T-helper 22 cell (primary cell): ENCODE results near the gene NECAB3.
A peak's percentile ranks its signal among the peaks of the same experiment; 100 is the strongest.
"Not testable (repeated sequence)": the region's sequence is repeated elsewhere in the genome, so short reads cannot be mapped to it uniquely, and the experiment has no call there.

Source experiments
- DNase-seq: peaks from one replicate; pipeline ENCODE4 v3.0.0-alpha.2; 2020; ENCODE audit warnings: low read depth

The NECAB3 gene, protein sequence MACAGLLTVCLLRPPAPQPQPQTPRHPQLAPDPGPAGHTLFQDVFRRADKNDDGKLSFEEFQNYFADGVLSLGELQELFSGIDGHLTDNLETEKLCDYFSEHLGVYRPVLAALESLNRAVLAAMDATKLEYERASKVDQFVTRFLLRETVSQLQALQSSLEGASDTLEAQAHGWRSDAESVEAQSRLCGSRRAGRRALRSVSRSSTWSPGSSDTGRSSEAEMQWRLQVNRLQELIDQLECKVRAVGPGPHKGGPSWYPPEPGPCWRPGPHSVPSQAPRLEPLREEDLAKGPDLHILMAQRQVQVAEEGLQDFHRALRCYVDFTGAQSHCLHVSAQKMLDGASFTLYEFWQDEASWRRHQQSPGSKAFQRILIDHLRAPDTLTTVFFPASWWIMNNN

DNA sequence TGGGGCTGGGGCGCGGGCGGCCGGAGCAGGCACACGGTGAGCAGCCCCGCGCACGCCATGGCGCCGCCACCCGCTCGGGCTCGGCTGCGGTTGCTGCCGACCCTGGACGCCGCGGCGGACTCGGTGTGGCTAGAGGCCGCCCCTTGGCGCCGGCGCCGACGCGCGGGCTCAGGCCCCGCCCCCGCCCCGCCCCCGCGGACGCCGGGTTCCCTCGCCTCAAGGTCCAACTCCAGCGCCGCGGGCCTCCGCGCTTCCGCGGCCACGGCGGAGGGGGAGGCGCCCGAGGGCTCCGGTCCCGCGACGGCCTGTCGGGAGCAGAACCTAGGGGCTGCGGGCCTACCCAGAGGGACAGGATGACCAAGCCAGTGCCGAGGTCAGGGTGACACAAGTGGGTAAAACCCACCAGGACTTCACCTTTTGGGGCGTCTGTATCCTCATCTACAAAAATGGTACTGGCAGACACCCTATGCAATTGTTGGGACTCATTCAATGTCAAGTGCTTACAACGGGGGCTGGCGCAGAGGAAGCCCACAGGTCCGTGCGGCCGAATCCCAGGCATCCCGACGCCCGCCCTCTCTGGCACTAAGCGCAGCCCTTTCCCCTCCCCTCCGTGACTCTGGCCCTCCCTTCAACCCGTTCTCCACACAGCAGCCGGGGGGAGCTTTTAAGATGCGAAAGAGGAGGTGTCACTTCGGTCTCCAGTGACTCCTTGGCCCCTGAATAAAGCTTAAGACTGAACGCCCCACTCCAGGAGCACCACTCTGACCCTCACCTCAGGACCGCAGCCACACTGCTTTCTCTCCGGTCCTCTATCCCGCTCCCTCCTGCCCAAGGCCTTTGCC is at the start of gene NECAB3:
NECAB3 (minus strand) TSS at position 135 of the 842 bp plus-strand sequence; CDS start at position 59, 76 bp downstream.
- no peak for DNase-seq

DNA sequence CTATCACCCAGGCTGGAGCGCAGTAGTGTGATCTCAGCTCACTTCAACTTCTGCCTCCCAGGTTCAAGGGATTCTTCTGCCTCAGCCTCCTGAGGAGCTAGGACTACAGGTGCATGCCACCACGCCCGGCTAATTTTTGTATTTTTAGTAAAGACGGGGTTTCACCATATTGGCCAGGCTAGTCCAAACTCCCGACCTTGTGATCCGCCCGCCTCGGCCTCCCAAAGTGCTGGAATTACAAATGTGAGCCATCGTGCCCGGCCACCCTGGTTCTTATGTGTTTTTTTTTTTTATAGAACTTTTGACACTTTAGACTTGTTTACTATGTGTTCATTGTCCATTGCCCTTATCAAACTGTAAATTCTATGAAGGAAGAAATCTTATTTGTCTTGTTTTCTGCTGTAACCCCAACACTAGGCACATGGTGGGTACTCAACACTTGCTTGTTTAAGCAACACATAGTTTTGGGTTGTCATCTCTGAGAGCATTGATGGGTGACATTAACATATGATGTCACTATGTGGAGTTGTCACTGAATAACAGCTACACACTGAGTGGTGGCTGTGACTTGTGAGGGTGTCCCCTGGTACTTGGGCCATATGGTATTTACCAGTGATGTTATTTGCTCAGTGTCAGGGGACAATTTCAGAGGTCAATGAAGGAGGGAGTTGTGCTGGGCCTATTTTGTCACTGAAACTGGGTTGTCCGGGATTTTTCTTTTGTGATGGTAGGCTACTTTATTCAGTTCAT is 47.3 kb upstream of the NECAB3 start:
- no peak for DNase-seq

DNA sequence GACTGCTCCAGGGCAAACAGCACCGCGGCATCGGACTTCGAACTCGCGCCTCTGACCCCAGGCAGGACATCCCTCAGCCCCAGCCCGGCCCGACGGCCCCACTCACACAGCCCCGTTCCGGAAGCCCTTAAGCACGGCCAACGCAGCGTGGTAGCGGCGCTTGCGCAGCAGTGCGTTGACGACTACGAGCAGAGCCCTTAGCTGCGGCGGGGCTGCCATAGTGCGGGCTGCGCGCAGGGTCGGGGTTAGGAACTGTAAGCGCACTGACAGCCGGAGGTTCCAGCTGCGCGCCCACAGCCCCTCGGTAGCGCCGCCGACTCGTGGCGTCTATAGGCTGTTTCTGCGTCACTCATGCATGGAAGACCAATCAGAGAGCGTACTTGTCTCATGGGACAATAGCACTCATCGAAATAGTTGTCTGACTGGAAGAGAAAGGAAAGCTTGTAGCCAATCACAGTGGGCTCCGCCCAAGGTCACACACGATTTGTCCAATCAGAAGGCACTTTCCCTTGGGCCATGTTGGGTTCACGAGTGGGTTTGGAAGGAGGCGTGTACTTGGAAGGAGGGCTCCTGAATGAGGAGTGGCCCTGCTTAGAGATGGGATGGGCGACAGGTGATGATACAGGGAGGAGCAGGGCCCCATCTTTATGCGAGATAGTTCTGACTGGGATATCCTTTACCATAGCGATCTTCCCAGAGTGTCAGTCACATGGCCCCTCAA is 45.9 kb upstream of the NECAB3 start, which contains the start of gene PXMP4:
PXMP4 (minus strand) TSS at position 322 of the 721 bp plus-strand sequence; CDS start at position 219, 103 bp downstream.
- peak; percentile 81 for DNase-seq

DNA sequence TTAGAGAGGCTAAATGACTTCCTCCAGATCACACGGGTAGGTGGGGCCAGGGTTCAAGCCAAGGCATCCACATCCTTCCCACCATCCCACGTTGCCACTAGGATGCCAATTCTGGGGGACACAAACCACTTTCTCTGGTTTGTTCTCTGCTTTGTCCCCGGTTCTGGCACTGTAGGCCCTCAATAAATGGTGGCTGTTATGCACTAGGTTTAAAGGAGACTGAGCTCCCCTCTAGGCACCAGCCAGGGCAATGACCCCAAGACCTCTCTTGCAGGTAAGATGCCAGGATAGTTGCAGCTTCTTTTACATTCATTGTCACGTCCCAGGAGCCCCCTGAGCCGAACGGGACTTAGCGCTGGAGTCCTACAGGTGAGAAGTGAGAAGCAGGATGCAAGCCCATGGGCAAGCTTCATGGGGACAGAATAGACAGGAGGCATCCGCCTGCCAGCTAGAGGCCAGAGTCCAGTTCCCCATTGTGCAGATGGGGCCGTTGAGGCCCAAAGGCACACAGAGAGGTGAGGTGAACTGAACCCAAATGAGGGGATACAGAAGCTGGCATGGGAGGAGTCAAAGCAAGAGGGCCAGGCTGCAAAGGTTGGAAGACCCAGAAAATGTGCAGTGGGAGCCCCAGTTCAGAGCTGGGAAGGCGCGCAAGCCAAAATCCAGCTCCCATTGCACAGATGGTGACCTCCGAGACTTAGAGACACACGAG is 45.2 kb upstream of the NECAB3 start:
- DNase-seq, result no peak

DNA sequence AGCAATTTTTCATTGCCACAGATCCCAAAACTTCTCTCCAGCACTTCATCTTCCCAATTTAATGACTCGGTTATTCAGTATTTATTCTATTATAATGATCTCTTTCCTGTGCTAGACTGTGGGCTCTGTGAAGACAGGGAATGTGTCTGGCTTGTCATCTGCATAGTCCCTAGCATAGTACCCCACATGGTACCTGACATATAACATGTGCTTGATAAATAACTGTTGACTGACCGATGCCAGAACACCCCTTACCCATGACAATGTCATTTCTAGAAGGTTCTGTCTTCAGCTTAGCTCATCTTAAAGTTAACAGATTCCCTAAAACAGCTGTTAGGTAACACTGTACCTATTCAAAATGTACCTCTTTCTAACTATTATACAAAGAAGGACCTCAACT is 42.3 kb upstream of the NECAB3 start:
- DNase-seq, result no peak

DNA sequence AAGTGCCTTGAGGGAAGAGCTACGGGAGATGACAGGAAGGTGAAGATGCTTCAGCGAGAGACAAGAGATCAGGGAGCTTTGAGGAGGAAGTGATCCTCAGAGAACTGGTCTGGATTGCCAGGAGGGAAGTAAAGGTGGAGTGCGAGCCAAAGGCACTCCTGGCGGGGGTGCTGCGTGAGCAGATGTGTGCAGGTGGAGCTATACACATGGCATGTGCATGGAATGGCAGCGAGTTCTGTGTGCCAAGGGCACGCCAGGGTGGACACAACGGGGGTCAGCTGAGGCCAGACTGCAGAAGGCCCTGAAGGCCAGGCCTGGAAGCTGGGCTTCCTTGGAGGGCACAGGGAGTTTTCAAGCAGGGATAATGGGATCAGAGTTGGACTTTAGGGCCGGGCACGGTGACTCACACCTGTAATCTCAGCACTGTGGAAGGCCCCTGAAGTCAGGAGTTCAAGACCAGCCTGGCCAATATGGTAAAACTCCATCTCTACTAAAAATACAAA is 39.7 kb upstream of the NECAB3 start:
- no peak for DNase-seq

DNA sequence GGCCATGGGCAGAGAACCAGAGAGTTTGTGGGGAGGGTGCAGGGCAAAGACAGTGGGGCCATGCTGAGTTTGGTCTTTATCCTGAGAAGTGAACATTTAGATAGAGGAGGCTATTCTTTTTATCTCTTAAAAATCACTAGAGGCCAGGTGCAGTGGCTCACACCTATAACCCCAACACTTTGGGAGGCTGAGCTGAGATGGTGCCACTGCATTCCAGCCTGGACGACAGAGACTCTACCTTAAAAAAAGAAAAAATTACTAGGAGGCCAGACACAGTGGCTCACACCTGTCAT is 37.2 kb upstream of the NECAB3 start:
- no peak for DNase-seq

DNA sequence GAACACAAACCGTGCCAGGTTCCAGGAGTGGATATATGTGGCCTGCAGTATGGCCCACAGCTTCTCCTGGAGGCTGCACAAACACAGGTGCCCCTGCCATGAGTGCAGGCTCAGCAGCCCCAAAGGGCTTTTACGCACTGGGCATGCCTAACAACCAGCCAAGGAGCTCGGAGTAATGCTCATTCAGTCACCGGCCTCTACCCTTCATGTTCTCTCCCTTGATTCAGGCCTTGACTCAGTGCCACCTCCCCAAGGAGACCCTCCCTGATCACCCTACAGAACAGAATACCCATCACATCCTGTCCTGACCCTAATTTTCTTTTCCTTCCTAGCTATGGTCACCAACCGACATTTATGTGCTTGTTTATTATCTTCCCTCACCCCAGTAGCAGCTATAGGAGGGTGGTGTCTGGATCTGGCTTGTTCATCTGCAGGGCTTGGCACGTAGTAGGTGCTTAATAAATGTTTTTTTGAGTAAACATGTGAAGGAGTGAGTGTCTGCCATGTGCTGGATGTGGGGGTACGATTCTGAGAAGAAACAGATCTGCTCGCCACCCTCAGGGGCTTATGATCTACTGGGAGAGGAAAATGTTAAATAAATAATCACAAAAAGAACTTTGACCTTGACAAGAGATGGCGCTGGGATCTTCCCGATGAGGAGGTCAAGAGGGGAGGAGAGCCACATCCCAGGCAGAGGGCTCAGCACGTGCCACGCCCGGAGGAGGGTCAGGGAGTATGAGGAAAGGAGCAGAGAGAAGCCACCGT is 36.6 kb upstream of the NECAB3 start:
- DNase-seq, result no peak

DNA sequence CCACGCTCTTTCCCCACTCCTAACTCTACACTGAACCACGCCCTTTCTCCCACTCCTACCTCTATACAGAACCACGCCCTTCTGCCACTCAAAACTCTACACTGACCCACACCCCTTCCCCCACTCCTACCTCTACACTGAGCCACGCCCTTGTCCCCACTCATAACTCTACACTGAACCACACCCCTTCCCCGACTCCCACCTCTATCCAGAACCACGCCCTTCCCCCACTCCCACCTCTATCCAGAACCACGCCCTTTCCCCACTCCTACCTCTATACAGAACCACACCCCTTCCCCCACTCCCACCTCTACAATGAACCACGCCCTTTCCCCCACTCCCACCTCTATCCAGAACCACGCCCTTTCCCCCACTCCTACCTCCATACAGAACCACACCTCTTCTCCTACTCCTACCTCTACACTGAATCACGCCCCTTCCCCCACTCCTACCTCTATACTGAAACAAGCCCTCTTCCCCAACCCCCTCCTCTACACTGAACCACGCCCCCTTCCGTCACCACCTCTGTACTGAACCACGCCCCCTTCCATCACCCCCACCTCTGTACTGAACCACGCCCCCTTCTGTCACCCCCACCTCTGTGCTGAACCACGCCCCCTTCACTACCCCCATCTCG is 35.8 kb upstream of the NECAB3 start:
- DNase-seq, result no peak

DNA sequence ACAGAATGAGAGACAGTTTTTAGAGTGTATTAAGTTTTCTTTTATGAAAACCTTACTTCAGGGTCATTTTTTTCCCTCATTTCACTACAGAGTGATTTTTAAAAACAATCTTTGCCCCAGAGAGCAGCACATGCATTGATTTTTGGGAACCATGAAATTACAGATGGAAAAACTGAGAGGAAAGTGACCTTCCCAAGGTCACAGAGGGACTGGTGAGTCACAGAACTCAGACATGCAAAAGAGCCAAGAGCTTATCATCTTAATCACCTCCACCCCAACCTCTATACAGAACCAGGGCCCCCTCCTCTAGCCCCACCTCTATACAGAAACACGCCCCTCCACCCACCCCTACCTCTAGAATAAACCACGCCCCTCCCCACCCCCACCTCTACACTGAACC is 35.2 kb upstream of the NECAB3 start:
- no peak for DNase-seq

DNA sequence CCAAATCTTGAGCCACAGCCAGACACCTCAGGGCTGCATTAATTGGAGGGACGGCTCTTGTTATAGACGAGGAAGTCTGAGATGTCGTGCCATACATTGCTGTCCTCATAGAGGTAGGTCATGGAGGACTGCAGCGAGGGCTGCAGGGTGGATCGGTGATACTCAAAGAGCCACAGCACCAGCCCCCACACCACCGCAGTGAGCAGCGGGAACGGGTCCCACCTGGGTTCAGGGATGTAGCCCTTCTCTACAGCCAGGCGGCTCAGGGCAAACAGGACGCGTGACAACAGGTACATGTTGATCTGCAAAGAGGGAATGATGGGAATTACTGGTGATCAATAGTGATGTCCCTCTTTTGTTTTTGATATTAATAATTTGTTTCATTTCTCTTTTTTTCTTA is 33.4 kb upstream of the NECAB3 start:
- no peak for DNase-seq

DNA sequence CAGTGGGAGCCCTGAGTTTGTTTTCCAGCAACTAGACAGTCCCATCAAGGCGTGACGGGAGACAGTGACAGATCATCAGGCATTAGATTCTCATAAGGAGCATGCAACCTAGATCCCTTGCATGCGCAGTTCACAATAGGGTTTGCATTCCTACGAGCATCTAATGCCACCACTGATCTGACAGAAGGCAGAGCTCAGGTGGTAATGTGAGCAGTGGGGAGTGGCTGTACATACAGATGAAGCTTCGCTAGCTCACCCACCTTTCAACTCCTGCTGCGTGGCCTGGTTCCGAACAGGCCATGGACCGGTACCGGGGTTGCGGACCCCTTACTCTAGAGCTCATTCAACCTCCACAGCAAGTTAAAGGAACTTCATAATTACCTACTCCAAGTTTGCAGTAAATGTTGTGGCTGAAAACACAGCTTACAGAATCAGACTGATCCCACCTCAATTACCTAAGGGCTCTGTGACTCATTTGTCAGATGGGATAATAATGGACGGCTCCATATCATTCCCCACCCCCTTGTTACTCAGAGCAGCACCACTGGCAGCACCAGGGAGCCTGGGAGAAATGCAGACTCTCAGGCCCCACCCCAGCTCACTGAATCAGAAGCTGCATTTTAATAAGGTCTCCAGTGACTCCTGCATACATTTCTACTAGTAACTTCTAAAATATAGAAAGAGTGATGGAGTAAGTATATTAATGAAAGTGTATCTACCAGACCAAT is 30.1 kb upstream of the NECAB3 start:
- no peak for DNase-seq

DNA sequence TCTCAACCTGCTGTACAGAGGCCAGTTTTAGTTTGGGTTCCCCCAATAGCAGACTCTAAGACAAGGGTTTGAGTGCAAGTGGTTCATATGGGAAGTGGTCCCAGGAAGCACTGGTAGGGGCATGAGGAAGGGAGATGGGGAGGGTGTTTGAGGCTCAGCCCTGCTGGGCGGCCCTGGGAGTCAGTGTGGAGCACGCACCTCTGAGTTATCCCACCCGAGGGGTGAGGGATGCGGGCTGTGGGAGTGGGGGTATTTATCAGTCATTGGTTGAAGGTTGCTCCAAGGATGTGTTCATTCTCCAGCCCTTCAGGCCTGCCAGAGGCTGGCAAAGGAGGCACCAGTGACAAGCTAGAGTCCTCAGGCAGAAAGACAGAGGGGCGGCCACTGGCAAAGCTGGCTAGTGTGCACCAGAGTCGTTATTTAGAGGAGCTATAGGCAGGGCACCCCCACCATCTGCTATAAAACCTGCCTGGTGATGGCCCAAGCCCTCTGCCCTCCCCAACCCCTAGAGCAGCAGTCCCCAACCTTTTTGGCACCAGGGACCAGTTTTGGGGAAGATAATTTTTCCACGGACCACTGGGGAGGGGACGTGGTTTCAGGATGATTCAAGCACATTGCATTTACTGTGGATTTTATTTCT is 29.4 kb upstream of the NECAB3 start:
- DNase-seq, result no peak

DNA sequence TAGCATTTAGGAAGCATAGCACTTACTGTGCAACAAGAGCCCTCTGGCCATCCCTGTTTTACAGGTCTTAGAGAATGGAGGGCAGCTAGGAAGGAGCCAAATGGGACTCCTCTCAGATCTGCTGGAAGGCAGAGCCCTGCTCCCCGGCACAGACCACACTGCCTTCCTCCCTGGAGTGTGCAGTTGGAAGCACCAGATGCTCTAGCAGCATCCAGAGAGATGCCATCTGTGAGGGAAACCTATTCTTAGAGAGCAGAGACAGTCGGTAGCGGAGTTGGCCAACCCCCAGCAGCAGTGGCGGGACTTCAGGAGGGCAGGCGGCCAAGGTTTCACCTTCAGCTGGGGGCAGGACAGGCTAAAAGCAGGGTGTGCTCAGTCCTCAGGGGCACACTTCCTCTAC is 28.6 kb upstream of the NECAB3 start:
- DNase-seq, result no peak

DNA sequence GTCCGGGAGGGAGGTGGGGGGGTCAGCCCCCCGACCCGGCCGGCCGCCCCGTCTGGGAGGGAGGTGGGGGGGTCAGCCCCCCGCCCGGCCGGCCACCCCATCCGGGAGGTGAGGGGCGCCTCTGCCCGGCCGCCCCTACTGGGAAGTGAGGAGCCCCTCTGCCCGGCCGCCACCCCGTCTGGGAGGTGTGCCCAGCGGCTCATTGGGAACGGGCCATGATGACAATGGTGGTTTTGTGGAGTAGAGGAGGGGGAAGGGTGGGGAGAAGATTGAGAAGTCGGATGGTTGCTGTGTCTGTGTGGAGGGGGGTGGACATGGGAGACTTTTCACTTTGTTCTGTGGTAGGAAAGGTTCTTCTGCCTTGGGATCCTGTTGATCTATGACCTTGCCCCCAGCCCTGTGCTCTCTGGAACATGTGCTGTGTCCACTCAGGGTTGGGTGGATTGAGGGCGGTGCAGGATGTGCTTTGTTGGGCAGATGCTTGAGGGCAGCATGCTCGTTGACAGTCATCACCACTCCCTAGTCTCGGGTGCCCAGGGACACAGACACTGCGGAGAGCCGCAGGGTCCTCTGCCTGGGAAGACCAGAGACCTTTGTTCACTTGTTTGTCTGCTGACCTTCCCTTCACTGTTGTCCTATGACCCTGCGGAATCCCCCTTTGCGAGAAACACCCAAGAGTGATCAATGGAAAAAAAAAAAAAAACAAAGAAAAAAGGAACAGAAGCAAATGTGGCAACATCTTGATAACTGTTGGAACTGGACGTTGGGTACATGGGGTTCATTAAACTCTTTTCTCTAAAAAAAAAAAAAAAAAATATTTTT is 27.6 kb upstream of the NECAB3 start:
- DNase-seq, result no peak

DNA sequence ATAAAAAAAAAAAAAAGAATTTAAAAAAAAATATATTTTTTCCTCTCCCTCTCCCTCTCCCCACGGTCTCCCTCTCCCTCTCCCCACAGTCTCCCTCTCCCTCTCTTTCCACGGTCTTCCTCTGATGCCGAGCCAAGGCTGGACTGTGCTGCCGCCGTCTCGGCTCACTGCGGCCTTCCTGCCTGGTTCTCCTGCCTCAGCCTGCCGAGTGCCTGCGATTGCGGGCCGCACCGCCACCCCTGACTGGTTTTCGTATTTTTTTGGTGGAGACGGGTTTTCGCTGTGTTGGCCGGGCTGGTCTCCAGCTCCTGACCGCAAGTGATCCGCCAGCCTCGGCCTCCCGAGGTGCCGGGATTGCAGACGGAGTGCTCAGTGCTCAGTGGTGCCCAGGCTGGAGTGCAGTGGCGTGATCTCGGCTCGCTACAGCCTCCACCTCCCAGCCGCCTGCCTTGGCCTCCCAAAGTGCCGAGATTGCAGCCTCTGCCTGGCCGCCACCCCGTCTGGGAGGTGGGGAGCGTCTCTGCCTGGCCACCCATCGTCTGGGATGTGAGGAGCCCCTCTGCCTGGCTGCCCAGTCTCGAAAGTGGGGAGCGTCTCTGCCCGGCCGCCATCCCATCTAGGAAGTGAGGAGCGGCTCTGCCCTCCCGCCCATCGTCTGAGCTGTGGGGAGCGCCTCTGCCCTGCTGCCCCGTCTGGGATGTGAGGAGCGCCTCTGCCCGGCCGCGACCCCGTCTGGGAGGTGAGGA is 26.6 kb upstream of the NECAB3 start:
- not testable (repeated sequence) for DNase-seq

DNA sequence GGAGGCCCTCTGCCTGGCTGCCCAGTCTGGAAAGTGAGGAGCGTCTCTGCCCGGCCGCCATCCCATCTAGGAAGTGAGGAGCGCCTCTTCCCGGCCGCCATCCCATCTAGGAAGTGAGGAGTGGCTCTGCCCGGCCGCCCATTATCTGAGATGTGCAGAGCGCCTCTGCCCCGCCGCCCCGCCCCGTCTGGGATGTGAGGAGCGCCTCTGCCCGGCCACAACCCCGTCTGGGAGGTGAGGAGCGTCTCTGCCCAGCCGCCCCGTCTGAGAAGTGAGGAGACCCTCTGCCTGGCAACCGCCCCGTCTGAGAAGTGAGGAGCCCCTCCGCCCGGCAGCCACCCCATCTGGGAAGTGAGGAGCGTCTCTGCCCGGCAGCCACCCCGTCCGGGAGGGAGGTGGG is 24.7 kb upstream of the NECAB3 start:
- not testable (repeated sequence) for DNase-seq
